HG02852 (cell line): Measurements from ENCODE around the gene IRF2.
"Not testable (repeated sequence)": the region's sequence is repeated elsewhere in the genome, so short reads cannot be mapped to it uniquely, and the experiment has no call there.

Source experiments
- ATAC-seq: cut with Tn5 transposase; IDR thresholded peaks from one replicate; pipeline ENCODE4 v1.9.1; 2021; ENCODE audit warnings: mild to moderate bottlenecking, moderate library complexity; ENCODE audit not compliant: unreplicated experiment

The IRF2 gene

GRCh38 chr4:184350213-184350817, 124.0 kb downstream of the IRF2 start:
- no peak for ATAC-seq

GRCh38 chr4:184349283-184350039, 124.9 kb downstream of the IRF2 start:
- ATAC-seq, result no peak

DNA sequence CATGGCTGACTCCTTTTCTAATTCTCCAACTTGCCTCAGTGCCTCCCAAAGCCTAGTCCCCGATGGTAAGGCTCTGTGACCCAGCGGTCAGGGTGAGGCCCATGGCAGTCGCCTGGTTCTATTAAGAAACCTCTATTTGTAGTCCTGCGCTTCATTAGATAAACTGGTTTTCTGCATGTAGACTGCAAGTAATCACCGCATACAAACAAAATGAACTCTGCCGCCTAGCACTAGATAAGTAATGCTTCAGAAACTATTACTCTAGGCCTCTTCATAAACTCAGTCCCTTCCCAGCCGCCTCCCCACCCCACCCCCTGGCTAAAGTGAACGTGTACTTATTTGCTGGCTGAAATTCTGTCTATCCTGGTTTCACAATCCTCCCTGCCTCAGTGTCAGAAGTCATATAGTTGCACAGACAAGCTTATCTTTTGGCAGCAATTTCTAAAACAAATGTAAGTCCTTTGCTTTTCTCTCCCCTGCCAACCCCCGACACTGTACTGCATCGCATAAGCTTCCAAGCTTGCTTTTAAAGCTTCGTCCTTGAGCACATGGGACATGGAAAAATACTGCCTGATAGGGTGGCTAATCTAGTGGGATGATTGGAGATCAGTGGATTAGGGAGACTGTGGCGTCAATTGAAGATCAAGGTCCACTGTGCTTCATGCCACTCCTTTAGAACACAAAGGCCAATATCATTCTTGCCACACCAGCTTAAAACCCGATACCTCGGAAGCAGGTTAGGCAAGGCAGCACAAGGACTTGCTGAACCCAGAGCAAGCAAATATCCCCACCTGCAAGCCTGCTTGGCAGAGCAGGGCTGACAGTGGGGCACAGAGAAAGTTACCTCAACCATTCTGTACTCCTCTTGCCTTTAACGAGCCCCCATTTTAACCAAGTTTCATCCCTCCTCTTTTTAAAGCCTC, 125.8 kb downstream of the IRF2 start:
- ATAC-seq, result no peak

- ATAC-seq, result peak; percentile 82
Measured at GRCh38 chr4:184347251-184348239, 126.8 kb downstream of the IRF2 start.

GRCh38 chr4:184346682-184347081, 127.7 kb downstream of the IRF2 start:
- ATAC-seq, result no peak

- ATAC-seq, result not testable (repeated sequence)
Measured at GRCh38 chr4:184346273-184346672, 128.1 kb downstream of the IRF2 start.

- no peak for ATAC-seq
Measured at GRCh38 chr4:184345573-184345922, 128.8 kb downstream of the IRF2 start.

- no peak for ATAC-seq
Measured at GRCh38 chr4:184344899-184345572, 129.3 kb downstream of the IRF2 start.

DNA sequence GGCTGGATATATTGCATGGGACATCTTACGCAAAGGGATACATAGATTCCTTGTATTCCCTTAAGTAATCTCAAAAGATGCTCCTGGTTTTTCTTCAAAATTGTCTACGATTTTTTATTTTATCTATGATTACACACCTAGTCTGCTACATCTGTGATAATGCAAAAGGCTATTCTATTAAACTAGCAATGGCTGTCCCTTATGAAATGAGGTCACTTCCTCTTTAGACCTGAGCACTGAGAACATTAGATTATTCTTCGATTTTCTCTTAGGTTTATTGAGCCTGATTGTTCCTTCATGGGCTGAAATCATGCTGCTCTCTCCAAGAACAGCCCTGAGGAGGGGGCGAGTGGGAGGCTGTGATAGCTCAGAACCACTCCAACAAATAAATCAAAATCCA, 129.9 kb downstream of the IRF2 start:
- ATAC-seq, result no peak

- ATAC-seq, result peak; percentile 30
Measured at GRCh38 chr4:184343502-184344177, 130.7 kb downstream of the IRF2 start.

GRCh38 chr4:184342857-184343237, 131.5 kb downstream of the IRF2 start:
- ATAC-seq, result not testable (repeated sequence)

DNA sequence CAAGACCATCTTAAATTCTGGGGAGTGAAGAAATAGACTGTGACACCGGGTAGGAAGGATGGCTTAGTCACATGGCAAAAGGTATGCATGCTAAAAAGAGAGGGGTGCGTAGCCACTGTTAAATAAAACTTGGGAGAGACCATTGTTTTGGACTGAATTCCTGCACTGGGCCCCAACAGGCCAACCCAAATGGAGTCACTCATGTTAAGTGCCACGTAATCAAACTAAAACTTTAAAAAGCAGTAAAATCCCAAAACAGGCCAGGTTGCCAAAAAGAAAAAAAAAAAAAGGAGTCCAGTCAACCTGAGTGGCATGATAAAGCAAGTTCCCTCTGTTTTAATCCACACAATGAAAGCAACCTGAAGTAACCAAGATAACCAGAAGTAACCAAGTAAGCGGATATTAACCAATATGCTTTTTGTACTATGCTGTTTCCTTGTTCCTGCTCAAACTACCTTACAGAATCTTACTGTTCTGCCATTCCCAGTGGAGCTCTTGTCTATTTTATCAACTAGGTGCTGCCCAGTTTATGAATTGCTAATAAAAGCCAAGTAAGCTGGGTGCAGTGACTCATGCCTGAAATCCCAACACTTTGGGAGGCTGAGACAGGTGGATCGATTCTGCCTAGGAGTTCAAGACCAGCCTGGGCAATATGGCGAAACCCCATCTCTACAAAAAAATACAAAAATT, 132.0 kb downstream of the IRF2 start:
- ATAC-seq, result no peak

DNA sequence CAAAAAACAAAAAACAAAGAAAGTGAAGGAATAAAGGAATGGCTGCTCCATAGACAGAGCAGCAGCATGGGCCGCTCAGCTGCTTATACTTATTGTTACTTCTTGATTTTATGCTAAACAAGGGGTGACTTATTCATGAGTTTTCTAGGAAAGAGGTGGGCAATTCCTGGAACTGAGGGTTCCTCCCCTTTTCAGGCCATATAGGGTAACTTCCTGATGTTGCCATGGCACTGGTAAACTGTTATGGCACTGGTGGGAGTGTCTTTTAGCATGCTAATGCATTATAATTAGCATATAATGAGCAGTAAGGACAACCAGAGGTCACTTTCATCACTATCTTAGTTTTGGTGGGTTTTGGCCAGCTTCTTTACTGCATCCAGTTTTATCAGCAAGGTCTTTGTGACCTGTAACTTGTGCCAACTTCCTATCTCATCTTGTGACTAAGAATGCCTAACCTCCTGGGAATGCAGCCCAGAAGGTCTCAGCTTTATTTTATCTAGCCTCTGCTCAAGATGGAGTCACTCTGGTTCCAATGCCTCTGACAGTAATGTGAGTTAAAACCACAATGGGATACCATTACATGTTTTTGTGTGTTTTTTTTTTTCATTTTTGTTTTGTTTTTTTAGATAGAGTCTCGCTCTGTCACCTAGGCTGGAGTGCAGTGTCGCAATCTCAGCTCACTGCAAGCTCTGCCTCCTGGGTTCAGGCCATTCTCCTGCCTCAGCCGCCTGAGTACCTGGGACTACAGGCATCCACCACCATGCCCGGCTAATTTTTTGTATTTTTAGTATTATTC, 134.8 kb downstream of the IRF2 start:
- ATAC-seq, result not testable (repeated sequence)

GRCh38 chr4:184337907-184338306, 136.4 kb downstream of the IRF2 start:
- ATAC-seq, result no peak
